Measurements from ENCODE around the gene ZNHIT3.
A peak's percentile ranks its signal among the peaks of the same experiment; 100 is the strongest.

ZNHIT3 gene

GRCh38 chr17:36515837-36516236 is 29.4 kb downstream of the ZNHIT3 start:
- DNase-seq: no peak

GRCh38 chr17:36523113-36523512 is 36.6 kb downstream of the ZNHIT3 start:
- DNase-seq: no peak

- DNase-seq: no peak
Measured at GRCh38 chr17:36524428-36524876, 38.0 kb downstream of the ZNHIT3 start.

GRCh38 chr17:36525113-36525512 is 38.6 kb downstream of the ZNHIT3 start:
- no peak for DNase-seq

DNA sequence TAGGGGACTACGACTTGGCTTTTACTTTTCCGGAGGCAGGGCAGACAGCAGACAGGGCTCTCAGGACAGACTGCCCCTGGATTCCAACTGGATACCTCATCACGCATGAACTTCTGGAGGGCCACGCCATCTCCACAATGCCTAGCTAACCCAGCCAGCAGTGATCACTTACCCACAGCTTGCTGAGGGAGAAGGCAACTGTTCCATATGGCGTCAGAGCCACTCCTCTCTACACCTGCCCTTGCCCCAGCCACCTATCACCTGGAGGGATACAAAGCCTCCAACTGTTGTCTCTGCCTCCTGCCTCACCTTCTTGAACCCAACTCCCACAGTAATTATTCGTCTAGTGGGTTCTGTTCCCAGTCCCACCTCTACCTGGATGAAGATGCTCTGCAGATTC is 39.4 kb downstream of the ZNHIT3 start:
- DNase-seq: no peak

DNA sequence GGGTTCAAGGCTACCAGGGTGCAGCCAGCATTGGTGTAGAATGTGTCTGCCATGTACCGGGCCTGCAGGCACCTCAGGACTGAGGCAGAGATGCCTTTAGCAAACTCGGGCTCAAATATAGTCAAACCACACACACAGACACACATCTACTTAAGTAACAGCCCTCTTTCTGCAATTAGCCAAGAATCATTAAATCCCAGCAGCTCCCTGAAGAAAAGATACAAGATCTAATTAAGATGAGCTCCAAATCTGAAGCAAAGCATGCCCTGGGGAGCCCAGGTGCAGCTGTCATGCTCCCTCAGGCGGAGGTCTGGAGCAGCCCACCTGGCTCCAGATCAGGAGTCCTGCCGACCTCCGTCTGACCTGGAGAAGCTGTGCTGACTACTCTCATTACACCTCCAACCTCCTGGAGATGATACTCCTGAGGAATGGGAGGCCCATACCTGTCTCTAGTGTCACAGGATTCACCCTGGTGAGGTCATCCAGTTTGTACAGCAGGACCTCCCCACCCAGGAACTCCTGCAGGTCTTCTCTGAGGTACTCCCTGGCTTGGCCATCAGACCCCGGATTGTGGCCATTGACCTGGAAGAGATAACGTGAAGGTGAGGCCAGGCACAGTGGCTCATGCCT is 41.3 kb downstream of the ZNHIT3 start:
- no peak for DNase-seq

- DNase-seq: no peak
Measured at GRCh38 chr17:36529121-36529520, 42.6 kb downstream of the ZNHIT3 start.

DNA sequence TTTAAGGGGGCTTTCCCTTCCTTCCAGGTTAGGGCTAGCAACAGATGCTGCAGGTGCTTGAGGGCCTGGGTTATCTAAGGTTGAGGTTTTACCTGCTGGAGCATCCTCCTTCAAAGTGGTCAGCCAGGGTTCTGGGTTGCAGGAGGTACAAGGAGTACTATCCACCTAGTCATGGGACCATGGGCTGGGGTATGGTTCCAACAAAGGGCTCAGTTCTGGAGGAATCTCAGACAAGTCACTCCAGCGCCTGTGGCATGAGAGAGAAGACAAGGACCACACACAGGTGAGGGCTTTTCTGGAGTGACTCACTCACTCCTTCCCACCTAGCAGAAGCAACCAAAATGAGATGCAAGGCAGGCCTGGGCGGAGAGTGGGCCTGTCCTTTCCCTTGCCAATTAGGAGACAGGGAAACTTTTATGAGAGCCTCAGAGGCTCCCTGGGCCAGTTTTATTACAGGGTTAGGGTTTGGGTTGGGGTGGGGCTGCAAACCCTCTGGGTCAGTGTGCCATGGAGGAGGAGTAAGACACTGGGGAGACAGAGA is 46.0 kb downstream of the ZNHIT3 start:
- no peak for DNase-seq

DNA sequence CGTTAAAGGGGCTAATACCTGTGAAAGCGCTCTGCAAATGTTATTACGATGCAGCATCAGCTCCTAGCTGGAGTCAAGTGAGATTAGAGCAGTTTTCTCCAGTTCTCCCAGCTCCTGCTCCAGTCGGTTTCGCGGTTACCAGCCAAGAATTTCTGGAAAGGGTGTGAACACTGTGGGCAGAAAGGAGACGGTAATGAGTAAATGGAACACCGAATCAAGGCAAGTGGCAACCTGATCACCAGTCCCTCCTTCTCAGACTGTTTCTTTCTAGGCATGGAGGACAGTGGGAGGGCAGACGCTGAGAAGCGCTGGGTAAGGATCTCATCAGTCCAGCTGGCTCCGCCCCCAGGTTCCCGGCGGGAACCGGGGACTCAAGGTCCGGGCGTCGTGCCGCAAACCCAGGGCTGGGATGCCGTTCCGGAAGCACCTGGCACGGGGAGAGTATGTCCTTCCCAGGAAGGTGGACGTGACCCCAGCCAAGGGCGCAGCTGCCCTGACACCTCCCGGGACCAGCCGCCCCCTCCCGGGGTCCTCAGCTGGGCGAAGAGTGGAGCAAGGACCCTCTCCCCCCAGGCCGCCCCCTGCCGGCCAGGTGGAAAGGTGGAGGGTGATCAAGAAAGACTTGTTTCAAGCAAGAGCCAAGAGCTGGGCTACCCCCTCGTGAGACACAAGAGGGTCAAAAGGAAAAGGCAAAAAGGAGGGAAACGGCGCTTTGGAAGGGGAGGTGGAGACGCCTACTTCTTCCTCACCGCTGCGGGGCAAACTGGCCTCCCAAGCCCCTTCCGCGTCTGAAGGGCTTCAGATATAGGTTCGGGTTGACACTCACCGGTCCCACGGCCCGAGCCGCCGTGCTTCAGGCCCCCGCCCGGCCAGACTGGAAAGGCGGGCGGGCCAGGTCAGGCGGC is 47.7 kb downstream of the ZNHIT3 start:
- DNase-seq: peak; percentile 72 to 89

GRCh38 chr17:36534840-36535668 is 48.6 kb downstream of the ZNHIT3 start, which contains the start of the genes MYO19 and PIGW:
Gene MYO19 (minus strand): TSS chr17:36534868. CDS start chr17:36532538, 2,330 bp downstream.
Gene PIGW (plus strand): TSS chr17:36534987. CDS start chr17:36537102, 2,115 bp downstream.
- DNase-seq: peak; percentile 83 to 95

- DNase-seq: no peak
Measured at GRCh38 chr17:36535669-36536081, 49.2 kb downstream of the ZNHIT3 start.

DNA sequence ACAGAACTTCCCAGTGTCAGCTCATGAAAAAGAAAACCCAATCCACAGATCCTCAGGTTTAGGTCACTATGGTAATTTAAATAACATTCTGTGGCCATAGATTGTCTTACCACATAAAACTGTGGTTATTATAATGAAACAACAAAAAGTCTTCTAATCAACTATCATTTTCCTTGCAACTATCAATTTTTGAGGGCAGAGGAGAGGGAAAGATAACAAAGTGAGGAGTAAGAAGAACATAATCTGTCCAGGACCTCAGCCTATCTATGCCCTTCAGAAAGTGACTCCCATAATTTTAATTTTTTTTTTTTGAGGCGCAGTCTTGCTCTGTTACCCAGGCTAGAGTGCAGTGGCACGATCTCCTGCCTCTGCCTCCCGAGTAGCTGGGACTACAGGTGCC is 54.2 kb downstream of the ZNHIT3 start:
- no peak for DNase-seq

- DNase-seq: no peak
Measured at GRCh38 chr17:36542755-36543154, 56.3 kb downstream of the ZNHIT3 start.

DNA sequence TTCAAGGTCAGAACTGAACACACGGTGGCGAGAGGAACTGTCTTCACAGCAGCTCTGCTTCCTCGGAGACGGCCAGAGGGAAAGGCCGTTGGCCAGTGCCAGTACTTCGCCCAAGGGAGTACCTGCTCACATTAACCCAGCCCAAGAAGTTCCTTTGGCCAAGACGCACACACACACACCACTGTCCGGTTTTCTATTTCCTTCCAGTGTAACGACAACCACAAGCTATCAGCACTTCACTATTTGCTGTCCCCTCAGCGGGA is 57.5 kb downstream of the ZNHIT3 start:
- DNase-seq: peak in 1 of 2 experiments; percentile 18

- peak; percentile 77 to 95 for DNase-seq
Measured at GRCh38 chr17:36544307-36545076, 58.0 kb downstream of the ZNHIT3 start, which contains the start of gene GGNBP2. Gene GGNBP2 (plus strand): TSS chr17:36544919. CDS start chr17:36545725, 806 bp downstream.

GRCh38 chr17:36545077-36545464 is 58.6 kb downstream of the ZNHIT3 start:
- no peak for DNase-seq
